BLaER1 (cell line): ENCODE measurements around the gene SGPL1.
"Not testable (repeated sequence)": the region's sequence is repeated elsewhere in the genome, so short reads cannot be mapped to it uniquely, and the experiment has no call there.

Source experiments
- H3K27ac ChIP-seq: shearing (Covaris generic); formaldehyde crosslinking; 2 replicates; pipeline ENCODE4 v1.8.1; 2022
- H3K27me3 ChIP-seq: shearing (Covaris generic); formaldehyde crosslinking; 2 replicates; pipeline ENCODE4 v1.8.1; 2022
- H3K36me3 ChIP-seq: shearing (Covaris generic); formaldehyde crosslinking; 2 replicates; pipeline ENCODE4 v1.8.1; 2022
- H3K4me1 ChIP-seq: shearing (Covaris generic); formaldehyde crosslinking; 2 replicates; pipeline ENCODE4 v1.8.1; 2022
- H3K4me2 ChIP-seq: shearing (Covaris generic); formaldehyde crosslinking; 2 replicates; pipeline ENCODE4 v1.8.1; 2022
- H3K4me3 ChIP-seq: shearing (Covaris generic); formaldehyde crosslinking; 2 replicates; pipeline ENCODE4 v1.8.1; 2022
- H3K9ac ChIP-seq: shearing (Covaris generic); formaldehyde crosslinking; 2 replicates; pipeline ENCODE4 v1.8.1; 2022
- H3K9me3 ChIP-seq: shearing (Covaris generic); formaldehyde crosslinking; 2 replicates; pipeline ENCODE4 v1.8.1; 2022
- H4K20me1 ChIP-seq: shearing (Covaris generic); formaldehyde crosslinking; 2 replicates; pipeline ENCODE4 v1.8.1; 2022
- Cebpa-rat ChIP-seq: shearing (Covaris generic); IDR thresholded peaks from 2 replicates; pipeline ENCODE4 v1.8.1; 2022

The SGPL1 gene

DNA sequence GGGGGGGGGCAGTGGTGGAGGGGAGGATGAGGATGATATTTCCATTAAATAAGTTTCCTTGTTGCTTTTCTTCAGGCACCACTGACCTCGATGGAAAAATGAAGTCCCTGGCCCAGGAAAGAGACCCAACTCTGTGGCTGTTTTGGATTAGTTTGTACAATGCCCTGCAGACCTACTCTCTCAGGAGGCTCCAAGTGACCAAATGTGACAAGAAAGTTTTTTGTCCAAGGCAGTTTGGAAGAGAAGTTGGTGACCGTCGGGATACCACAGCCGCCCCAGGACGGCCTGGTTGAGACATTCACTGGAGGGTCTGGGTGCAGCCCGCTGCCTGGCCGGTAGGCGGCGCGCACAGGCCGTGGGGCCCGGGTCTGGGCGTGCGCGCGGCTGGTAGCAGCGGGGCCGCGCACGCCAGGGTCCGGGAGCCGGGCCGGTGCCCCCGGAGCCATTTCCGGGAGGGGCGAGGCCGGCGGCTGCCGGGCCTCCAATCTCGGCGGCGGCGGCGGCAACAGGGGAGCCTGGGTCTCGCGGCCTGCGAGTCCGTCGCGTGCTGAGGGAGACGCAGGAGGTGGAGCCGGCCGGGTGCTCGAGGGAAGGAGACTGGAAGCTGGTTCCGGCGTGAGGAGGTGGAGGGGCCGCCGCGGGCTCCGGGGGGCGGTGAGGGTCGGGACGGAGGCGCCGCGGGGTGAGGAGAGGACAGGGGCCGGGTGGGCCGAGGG lies at the start of gene SGPL1:
Gene SGPL1, plus strand, starts transcription at position 445 of the 716 bp plus-strand sequence. CDS start 906 bp downstream, outside the sequence.
- H3K4me1 ChIP-seq, result peaks cover 20% of the 10 kb centered on the region

DNA sequence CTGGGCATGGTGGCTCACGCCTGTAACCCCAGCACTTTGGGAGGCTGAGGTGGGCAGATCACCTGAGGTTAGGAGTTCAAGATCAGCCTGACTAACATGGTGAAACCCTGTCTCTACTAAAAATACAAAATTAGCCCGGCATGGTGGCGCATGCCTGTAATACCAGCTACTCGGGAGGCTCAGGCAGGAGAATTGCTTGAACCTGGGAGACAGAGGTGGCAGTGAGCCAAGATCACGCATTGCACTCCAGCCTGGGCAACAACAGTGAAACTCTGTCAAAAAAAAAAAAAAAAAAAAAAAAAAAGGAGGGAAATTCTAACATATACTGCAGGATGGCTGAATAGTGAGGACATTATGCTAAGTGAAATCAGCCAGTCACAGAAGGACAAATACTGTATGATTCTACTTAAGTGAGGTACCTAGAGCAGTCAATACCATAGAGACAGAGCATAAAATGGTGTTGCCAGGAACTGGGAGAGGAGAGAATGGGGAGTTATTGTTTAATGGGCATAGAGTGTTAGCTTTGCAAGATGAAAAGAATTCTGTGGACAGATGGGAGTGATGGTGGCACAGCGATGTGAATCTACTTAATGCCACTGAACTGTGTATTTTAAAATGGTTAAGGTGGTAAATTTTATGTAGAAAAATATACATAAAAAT lies 47.6 kb upstream of the SGPL1 start:
- peaks cover 29% of the 10 kb centered on the region for H3K9me3 ChIP-seq
- not testable (repeated sequence) for H3K27me3 ChIP-seq, H3K27ac ChIP-seq, H3K4me2 ChIP-seq, H4K20me1 ChIP-seq, H3K36me3 ChIP-seq, H3K4me3 ChIP-seq, H3K9ac ChIP-seq
- peaks cover 12% of the 10 kb centered on the region for H3K4me1 ChIP-seq

More for the DNA sequence above, at the start of gene SGPL1:
- peaks cover 24% of the 10 kb centered on the region for H3K36me3 ChIP-seq
- peak within 1 kb of the TSS; percentile 84 for H3K27ac ChIP-seq
- peak within 1 kb of the TSS; percentile 85 for H3K9ac ChIP-seq
- H3K27me3 ChIP-seq, result no peaks in the 10 kb centered on the region
- peak within 1 kb of the TSS; percentile 94 for H3K4me2 ChIP-seq
- no peak for TF ChIP-seq Cebpa-rat
- H3K9me3 ChIP-seq, result no peaks in the 10 kb centered on the region
- peaks cover 21% of the 10 kb centered on the region; the same call in 1 of the 2 replicates for H4K20me1 ChIP-seq
- peak within 1 kb of the TSS; percentile 83 for H3K4me3 ChIP-seq

- Histone ChIP-seq H4K20me1 (no peaks in the 10 kb centered on the region), H3K27ac (no peak overlapping the region)
- no peak for TF ChIP-seq Cebpa-rat
Measured at GRCh38 chr10:70769121-70769520, 46.6 kb upstream of the SGPL1 start.

GRCh38 chr10:70770001-70770400 lies 45.7 kb upstream of the SGPL1 start:
- Histone ChIP-seq H3K4me1 (no peaks in the 10 kb centered on the region), H4K20me1 (no peaks in the 10 kb centered on the region), H3K9ac (no peak overlapping the region), H3K27ac (no peak overlapping the region), H3K4me2 (no peak overlapping the region), H3K36me3 (peaks cover 8% of the 10 kb centered on the region; the same call in 1 of the 2 replicates), H3K4me3 (no peak overlapping the region), H3K27me3 (no peaks in the 10 kb centered on the region), H3K9me3 (peaks cover 28% of the 10 kb centered on the region)
- no peak for TF ChIP-seq Cebpa-rat

More at GRCh38 chr10:70769121-70769520, 46.6 kb upstream of the SGPL1 start:
- no peak overlapping the region for H3K4me2 ChIP-seq
- H3K36me3 ChIP-seq, result peaks cover 8% of the 10 kb centered on the region; the same call in 1 of the 2 replicates
- no peak overlapping the region for H3K9ac ChIP-seq
- H3K4me1 ChIP-seq, result peaks cover 3% of the 10 kb centered on the region
- no peak overlapping the region for H3K4me3 ChIP-seq
- no peaks in the 10 kb centered on the region for H3K27me3 ChIP-seq
- peaks cover 29% of the 10 kb centered on the region for H3K9me3 ChIP-seq

DNA sequence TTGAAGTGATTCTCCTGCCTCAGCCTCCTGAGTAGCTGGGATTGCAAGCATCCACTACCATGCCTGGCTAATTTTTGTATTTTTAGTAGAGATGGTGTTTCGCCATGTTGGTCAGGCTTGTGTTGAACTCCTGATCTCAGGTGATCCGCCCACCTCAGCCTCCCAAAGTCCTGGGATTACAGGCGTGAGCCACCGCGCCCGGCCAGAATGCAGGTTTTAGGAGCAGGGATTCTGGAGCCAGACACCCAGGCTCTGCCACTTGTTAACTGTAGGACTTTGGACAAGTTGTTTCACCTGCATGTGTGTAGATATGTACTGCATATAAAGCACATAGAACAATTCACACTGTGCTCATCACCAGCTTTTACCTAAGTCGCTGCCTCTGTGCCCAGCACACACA lies 45.2 kb upstream of the SGPL1 start:
- H3K9me3 ChIP-seq, result peaks cover 23% of the 10 kb centered on the region
- H4K20me1 ChIP-seq, H3K27me3 ChIP-seq, H3K36me3 ChIP-seq, H3K27ac ChIP-seq, H3K9ac ChIP-seq, H3K4me3 ChIP-seq, H3K4me1 ChIP-seq, H3K4me2 ChIP-seq: not testable (repeated sequence)

GRCh38 chr10:70771311-70772194 lies 44.2 kb upstream of the SGPL1 start:
- H3K9me3 ChIP-seq, result peaks cover 12% of the 10 kb centered on the region
- no peak overlapping the region for H3K4me3 ChIP-seq
- H3K36me3 ChIP-seq, result no peaks in the 10 kb centered on the region
- TF ChIP-seq Cebpa-rat, result no peak
- no peak overlapping the region for H3K4me2 ChIP-seq
- no peaks in the 10 kb centered on the region for H3K27me3 ChIP-seq
- no peaks in the 10 kb centered on the region for H3K4me1 ChIP-seq
- H3K27ac ChIP-seq, result no peak overlapping the region
- no peak overlapping the region for H3K9ac ChIP-seq
- no peaks in the 10 kb centered on the region for H4K20me1 ChIP-seq

DNA sequence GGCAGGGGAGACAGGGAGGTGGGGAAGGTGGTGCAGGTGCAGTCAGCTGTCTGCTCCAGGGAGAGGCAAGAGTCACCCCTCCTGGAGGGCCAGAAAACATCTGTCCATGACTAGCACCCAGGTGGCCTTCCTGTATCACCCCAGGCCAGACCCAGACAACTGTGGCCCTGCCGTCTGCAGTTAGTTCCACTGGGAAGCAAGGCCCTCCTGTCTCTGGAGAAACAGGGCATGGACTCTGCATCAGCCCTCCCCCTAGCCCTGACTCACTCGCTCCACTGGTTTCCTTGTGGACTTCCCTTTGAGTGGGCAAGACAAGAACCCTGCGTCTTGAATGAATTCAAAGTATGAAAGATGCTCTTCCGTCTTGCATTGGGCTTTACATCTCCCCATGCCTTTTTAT lies 43.1 kb upstream of the SGPL1 start:
- Histone ChIP-seq H3K9ac (no peak overlapping the region), H3K9me3 (0 out of 2 replicates have a peak, but pooled peaks cover 3% of the 10 kb centered on the region), H3K36me3 (no peaks in the 10 kb centered on the region), H3K4me1 (no peaks in the 10 kb centered on the region), H3K27me3 (no peaks in the 10 kb centered on the region), H3K4me2 (no peak overlapping the region), H3K27ac (no peak overlapping the region), H4K20me1 (no peaks in the 10 kb centered on the region), H3K4me3 (no peak overlapping the region)
- TF ChIP-seq Cebpa-rat, result no peak

- Histone ChIP-seq H3K27ac (no peak overlapping the region), H4K20me1 (no peaks in the 10 kb centered on the region), H3K4me2 (no peak overlapping the region), H3K4me1 (peaks cover 2% of the 10 kb centered on the region), H3K36me3 (no peaks in the 10 kb centered on the region), H3K9ac (no peak overlapping the region), H3K4me3 (no peak overlapping the region), H3K27me3 (no peaks in the 10 kb centered on the region), H3K9me3 (no peaks in the 10 kb centered on the region)
- no peak for TF ChIP-seq Cebpa-rat
Measured at GRCh38 chr10:70773461-70773860, 42.3 kb upstream of the SGPL1 start.

- Histone ChIP-seq H3K27ac (no peak overlapping the region), H3K4me2 (no peak overlapping the region), H3K9me3 (no peaks in the 10 kb centered on the region), H3K27me3 (no peaks in the 10 kb centered on the region), H3K9ac (no peak overlapping the region), H3K4me3 (no peak overlapping the region), H4K20me1 (no peaks in the 10 kb centered on the region), H3K4me1 (peaks cover 9% of the 10 kb centered on the region), H3K36me3 (no peaks in the 10 kb centered on the region)
- no peak for TF ChIP-seq Cebpa-rat
Measured at GRCh38 chr10:70773965-70774809, 41.6 kb upstream of the SGPL1 start.
